HG03159 (cell line): Measurements from ENCODE around the gene SHISA5.
"Not testable (repeated sequence)": the region's sequence is repeated elsewhere in the genome, so short reads cannot be mapped to it uniquely, and the experiment has no call there.

Source experiments
- ATAC-seq: cut with Tn5 transposase; IDR thresholded peaks from one replicate; pipeline ENCODE4 v1.9.1; 2021; ENCODE audit warnings: mild to moderate bottlenecking, moderate library complexity; ENCODE audit not compliant: unreplicated experiment

SHISA5 gene

DNA sequence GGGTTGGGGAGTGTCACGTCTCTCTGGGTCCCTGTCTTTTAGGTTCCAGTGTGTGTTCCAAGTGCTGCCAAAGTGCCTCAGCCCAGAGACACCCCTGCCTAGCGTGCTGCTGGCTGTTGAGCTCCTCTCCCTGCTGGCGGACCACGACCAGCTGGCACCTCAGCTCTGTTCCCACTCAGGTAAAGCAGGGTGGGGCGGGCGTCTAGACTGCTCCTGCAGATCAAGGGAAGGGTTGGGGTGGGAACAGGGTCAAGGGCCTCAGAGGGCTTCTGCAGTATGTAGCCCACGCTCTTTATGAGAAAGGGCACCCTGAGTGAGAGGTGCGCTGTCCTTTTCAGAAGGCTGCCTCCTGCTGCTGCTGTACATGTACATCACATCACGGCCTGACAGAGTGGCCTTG lies 40.3 kb downstream of the SHISA5 start:
- ATAC-seq = no peak

DNA sequence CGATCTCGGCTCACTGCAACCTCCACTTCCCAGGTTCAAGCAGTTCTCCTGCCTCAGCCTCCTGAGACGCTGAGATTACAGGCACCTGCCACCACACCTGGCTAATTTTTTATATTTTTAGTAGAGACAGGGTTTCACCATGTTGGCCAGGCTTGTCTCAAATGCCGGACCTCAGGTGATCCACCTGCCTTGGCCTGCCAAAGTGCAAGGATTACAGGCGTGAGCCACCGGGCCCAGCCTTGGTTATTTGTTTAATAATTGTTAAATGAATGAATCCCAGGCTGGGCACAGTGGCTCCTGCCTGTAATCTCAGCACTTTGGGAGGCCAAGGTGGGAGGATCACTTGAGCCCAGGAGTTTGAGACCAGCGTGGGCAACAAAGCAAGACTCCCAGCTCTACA lies 42.2 kb downstream of the SHISA5 start:
- not testable (repeated sequence) for ATAC-seq

DNA sequence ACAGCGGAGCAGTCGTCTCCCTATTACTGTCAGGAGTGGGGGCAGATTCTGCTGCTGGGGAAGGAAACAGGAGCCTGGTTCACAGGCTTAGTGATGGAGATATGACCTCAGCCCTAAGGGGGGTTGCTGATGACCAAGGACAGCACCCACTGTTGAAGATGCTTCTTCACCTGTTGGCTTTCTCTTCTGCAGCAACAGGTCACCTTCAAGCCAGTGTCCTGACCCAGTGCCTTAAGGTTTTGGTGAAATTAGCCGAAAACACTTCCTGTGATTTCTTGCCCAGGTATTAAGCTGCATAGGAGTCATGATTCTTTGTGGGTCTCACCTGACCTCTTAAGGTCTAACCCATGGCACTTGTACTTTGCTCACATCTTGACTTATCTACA lies 43.5 kb downstream of the SHISA5 start:
- ATAC-seq = no peak

DNA sequence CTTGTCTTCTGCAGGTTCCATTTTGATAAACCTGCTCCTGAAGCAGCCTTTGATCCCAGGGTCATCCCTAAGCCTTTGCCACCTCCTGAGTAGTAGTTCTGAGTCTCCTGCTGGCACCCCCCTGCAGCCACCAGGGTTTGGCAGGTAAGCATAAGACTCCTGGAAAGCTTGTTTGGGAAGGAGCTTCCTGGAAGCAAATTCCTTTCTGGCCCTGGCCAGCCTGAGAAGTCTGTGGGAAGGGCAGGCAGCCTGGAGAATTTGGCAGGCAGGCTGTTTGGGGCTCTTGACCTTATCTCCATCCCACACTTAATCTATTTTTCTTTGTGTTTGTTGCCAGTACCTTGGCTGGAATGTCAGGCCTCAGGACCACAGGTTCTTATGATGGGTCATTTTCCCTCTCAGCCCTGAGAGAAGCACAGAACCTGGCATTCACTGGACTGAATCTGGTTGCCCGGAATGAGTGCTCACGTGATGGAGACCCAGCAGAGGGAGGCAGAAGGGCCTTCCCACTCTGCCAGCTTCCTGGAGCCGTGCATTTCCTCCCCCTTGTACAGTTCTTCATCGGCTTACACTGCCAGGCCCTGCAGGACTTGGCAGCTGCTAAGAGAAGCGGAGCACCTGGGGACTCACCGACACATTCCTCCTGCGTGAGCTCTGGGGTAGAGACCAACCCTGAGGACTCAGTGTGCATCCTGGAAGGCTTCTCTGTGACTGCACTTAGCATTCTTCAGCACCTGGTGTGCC lies 44.0 kb downstream of the SHISA5 start:
- ATAC-seq = no peak

DNA sequence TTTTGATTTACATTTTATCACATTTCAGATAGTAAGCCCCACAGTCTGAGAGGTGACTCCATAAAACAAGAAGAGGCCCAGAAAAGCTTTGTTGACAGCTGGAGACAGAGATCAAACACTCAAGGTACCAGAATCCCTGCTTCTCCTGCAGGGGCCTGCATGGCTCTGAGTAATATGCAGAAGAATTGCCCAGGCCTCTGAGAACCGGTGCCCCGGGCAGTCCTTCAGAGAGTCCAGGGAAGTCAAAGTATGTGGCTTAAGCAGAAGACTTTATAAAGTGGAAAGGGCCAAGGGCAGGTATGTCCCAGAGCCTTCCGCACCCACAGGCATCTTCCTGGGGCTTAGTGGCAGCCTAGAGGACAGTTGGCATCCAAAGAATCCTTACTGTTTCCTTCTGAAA lies 44.6 kb downstream of the SHISA5 start:
- no peak for ATAC-seq

DNA sequence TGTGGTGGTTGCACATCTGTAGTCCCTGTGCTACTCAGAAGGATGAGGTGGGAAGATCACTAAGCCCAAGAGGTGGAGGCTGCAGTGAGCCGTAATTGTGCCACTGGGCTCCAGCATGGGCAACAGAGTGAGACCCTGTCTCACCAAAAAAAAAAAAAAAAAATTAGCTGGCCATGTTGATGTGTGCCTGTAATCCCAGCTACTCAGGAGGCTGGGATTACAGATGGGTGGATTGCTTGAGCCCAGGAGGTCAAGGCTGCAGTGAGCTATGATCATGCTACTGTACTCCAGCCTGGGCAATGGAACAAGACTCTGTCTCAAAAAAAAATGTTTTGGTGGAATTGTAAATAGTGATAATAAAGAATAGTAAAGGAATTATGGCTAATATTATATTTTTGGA lies 47.5 kb downstream of the SHISA5 start:
- no peak for ATAC-seq

DNA sequence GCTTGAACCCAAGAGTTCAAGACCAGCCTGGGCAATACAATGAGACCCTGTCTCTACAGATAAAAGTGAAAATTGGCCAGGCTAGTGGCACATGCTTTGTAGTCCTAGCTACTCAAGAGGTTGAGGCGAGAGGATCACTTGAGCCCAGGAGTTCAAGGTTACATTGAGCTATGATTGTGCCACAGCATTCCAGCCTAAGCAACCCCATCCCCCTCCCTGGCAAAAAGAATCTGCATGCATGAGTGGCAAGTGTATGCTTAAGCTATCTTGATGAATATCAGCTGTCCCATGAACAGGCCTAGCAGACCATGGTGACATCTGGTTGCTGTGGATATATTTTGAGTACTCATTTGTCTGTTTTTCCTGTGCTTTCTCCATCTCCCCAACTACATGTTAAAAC lies 52.7 kb downstream of the SHISA5 start:
- ATAC-seq = no peak

DNA sequence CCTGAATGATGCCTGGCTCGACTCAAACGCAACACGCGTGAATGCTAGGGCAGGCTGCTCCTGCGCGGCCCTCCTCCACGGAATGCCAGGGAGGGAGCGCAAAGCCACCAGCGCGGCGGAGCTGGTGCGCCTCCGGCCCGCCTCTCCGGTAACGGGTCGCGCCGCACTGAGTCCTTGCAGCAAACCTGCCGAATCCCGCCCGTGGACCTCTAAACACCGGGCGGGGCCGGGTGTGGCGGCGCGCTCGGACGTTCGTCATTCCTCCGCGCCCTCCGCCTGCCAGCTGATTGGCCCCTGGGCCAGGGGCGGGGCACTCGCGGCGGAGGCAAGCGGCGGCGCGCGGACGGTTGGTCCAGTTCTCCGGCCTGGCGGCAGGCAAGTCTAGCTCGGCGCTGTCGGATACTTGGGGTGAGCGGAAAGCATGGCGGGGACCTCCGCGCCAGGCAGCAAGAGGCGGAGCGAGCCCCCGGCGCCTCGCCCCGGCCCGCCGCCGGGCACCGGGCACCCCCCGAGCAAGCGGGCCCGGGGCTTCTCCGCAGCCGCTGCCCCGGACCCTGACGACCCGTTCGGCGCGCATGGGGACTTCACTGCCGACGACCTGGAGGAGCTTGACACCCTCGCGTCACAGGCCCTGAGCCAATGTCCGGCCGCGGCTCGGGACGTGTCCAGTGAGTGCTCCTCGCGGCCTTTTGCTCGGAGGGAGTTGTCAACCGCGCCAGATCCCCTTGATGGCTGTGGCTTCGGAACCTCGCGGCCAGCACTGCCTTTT lies 57.4 kb downstream of the SHISA5 start, which contains the start of gene ATRIP:
ATRIP (plus strand) TSS at position 313 of the 769 bp plus-strand sequence; CDS start at position 422, 109 bp downstream.
- ATAC-seq = peak; percentile 85

DNA sequence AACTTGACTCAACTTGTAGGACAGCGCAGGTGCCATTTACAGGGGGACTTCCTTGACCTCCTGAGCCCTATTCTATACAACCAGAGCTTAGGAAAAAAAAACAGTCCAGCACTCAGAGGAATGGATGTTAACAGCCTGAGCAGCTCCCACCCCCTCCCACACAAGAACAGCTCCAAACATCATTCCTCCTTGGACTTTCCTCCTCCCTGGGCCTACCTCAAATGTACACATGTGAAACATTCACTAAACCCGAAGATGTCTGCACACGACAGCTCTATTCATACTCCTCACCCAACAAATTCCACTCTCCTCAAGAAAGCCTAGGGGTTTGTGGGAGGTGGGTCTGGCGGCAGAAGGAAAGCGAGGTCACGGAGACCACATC lies 57.9 kb downstream of the SHISA5 start:
- ATAC-seq = no peak

DNA sequence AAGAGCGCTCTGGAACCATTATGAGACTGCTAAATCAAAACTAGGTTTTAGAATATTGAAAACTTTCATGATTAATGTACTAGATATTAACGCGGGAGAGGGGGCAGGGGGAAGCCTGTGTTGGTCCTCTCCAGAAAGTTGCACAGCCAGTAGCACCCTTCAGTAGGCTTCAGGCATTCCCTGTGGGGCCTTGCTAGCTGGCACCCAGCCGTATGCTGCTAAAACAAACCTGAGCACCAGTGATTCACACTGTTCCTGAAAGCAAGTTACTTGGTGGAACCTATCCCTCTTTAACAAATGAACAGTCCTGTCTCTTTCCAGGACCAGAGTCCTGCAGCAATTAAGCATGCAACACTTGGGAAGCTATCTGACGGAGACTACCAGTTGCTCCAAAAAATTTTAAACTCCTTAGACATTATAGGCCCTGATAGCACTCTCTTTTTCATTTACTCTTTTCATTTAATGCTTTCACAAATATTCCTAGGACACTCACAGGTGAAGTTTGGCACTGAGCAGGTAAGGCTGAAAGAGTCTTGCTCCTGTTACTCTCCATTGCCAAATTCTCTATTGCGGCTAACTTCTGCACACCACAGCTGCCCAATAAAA lies 58.6 kb downstream of the SHISA5 start:
- no peak for ATAC-seq

DNA sequence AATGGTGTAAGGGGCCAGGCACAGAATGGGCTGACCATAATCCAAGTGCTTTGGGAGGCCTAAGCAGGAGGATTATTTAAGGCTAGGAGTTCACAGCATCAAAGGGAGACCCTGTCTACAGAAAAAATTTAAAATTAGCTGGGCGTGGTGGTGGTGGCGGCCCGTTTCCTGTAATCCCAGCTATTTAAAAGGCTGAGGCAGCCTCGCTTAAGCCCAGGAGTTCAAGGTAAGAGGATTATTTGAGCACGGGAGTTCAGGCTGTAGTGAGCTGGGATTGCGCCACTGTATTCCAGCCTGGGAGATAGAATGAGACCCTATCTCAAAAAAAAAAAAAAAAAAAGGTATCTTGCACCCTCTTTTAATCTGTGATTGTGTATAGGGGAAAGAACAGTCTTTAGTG lies 62.0 kb downstream of the SHISA5 start:
- ATAC-seq = no peak

DNA sequence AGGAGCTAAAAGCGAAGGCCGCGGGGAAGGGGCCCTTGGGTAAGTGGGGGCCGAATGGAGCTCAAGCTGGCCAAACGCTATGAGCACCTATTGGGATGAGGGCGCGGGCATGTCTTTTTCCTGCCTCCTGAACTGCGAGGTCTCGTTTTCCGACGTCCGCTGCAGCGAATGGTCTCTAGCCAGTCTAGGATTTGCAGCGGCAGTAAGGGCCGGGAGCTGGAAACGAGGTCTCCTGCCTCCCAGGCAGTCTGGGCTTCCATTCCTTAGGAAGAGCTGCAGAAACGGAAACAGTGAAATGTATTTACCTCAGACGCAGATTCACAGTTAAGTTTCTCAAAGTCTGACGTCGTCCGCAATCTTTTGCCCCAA lies 63.4 kb downstream of the SHISA5 start:
- ATAC-seq = no peak

DNA sequence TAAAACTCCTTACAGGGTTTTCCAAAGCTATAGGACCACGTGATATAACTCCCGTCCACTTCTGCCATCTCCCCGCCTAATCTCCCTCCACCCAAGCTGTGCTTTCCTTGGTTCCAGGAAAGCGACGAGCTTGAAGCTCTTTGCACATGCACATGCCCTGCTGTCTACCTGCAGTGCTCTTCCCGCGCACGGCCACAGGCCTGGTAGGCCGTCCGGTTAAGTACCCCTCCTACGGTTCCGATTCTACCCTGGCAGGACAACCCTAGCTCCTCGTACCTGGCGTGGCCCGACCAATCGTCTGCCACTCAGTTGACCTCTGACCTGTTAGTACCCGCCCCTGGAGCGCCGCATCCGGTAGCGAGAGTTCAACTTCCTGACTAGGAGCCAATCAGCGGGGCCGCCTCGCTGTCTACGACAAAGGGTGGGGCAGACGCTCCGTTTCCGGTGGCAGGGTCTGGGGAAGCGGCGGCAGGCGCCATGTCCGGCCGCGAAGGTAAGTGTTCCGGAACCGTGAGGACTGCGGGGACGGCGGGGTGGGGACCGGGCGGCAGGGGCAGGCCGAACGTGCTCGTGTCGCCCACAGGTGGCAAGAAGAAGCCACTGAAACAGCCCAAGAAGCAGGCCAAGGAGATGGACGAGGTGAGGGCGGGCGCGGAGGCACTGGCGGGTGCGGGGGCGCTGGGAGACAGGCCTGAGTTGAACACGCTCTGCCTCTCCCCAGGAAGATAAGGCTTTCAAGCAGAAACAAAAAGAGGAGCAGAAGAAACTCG lies 64.0 kb downstream of the SHISA5 start, which contains the start of the genes CCDC51 and TMA7:
CCDC51 (minus strand) TSS at position 300 of the 770 bp plus-strand sequence. CDS start 4,991 bp downstream, outside the sequence.
TMA7 (plus strand) TSS at position 438 of the 770 bp plus-strand sequence; CDS start at position 478, 40 bp downstream.
- ATAC-seq = peak; percentile 96

DNA sequence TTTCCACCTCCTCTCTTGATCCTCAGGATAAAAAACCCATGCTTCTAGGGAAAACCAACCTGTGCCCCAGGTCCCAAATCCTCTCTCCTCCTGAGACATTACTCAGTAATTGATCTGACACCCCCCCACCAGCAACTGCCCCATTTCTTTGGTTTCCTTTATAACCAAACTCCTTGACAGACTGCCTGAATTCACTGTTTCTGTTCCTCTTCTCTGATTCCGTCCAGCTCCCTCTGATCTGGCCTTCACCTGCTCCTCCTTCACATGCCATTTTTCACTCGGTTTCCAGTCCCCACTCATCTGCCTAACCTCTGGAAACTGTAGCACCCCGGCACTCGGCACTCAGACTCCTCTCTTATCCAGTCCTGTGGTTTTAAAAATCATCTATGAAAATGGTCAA lies 66.2 kb downstream of the SHISA5 start:
- no peak for ATAC-seq

DNA sequence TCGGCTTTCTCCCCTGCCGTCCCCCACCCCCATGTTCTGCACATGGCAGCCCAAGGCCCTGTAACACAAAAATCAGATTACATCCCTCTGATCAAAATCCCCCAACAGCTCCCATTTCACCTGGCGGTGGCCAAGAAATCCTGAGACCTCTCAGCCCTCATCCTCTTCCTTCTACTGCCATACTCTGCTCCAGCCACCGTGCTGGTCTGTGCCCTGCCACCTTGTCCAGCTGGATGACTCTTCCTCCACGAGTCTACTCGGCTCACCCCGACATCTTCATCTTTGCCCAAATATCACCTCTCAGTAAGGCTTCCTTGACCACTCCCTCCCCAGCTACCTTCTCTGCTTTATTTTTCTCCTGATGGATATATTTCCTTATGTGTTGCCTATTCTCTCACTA lies 67.1 kb downstream of the SHISA5 start:
- ATAC-seq = no peak

DNA sequence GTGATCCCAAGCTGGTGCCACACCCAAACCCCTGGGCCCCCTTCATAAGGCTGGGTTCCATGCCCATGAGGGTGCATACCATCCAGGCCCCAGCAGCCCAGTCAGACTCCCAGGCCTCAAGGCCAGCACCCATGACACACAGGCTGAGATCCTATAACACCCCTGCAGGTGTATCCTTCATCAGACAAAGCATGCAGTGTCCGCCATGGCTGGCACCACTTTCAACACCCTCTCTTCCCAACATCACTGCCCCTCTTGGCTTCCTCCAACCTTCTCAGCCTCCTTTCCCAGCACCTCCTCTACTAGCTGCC lies 67.5 kb downstream of the SHISA5 start:
- no peak for ATAC-seq

DNA sequence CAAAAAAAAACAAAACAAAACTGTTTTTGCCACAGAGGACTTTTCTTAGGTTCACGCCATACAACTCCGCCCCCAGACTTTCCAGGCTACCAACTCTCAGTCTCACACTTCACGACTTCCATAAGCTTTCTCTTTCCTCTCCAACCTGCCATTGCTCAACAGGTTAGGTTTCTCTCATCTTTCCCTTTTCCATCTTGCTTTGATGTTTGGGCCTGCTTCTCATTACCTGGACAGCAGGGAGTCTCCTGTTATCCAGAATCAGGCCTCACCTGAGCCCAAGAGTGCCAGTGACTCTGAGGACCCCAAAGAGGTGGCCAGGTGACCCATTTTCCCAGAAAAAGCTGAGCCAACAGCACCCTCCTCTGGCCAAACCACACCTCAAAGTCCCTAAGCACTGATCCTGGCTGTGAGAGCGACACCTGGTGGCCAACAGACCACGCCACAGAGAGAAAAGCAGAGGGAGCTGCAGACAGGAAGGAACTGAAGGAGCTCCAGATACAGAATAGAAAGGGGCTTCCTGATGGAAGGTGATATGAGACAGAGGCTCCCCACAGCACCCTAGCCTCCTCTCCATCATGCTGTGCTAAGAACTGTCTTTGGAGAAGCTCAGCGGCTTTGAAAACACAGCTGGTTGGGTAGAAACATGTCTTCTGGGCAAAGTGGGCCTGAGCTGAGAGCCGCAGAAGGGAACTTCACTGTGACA lies 68.0 kb downstream of the SHISA5 start:
- no peak for ATAC-seq

DNA sequence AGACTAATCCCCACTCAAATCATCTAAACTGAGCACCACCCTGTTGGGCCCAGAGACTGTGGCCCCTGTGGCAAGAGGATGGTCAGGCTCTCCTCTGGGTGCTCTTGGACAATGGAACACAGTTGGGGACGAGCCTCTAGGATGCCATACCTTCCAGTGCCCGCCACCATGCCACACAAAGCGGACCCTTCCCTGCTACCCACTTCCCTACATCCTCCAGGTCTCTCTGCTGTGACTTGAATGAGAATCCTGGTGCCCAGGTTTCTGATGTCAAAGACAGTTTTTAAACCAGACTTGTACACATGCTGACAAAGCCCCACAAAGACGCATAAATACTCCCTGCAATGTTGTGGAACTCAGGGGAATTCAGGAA lies 68.8 kb downstream of the SHISA5 start:
- no peak for ATAC-seq

DNA sequence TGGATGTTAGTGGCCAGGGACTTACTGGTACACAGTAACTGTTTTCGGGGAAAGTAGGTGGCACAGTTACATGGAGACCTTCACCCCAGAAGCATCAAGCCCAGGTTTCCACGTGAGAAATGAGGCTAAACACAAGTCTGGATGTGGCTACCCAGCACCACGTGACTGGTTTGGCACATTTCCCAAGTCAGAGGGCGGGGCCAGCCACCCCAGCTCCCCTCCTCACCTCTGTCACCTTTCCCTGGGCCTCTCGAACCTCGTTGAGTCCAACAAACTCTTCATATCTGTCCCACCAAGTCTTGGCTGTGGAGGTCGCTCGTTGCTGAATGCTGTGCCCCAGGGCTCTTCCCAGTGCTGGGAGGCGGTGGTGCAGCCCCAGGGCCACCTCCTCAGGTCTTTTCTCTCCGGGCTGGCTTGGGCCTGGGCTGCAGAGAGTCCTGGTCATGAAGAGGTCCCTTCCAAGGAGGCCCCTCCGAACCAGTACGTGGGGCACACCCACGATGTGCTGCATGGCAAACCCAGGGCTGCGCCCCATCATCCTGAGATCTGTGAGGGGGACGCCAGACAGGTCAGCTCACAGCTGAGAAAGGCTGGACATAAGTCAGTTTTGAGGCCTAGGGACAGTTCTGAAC lies 69.3 kb downstream of the SHISA5 start:
- ATAC-seq = no peak

DNA sequence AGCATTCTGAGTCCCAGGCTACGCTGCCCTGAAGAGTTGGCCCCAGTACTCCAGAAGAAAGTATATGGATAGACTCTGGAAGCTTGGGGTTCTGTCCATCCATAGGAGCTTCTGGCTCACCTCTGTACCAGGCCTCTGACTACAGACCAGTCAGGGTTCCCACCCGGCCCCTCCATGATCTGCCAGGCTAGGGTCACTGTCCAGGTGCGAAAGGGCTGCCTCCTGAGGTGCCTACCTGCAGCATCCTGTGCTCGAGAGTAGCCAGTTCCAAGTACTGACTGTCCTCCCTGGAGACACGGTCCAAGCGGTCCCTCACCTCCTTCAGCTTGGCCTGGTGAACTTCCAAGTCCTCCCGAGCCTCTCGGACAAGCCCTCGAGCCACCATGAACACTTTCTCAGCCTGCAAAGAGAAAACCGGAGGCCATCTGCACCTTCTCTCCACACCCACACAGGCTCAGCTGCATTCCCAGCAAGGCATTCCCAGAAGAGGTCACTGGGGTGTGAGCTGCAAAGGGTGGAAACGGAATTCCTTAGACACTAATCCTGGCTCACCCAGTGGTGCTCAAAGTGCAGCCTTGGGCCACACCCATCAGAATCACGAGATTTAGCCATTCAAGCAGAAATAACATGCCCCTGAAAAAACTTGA lies 70.4 kb downstream of the SHISA5 start:
- ATAC-seq = no peak
